WTC11 (cell line): ENCODE measurements around the gene ERC1.

ENCODE experiments used
- E2F4 ChIP-seq: sonication (generic); formaldehyde crosslinking; IDR thresholded peaks from 2 replicates; pipeline ENCODE4 v1.8.1; 2022; ENCODE audit warnings: low read depth, mild to moderate bottlenecking, moderate library complexity, missing genetic modification reagents, borderline replicate concordance
- ESRRA ChIP-seq: sonication (generic); formaldehyde crosslinking; IDR thresholded peaks from 2 replicates; pipeline ENCODE4 v1.8.1; 2022; ENCODE audit warnings: mild to moderate bottlenecking, missing genetic modification reagents, borderline replicate concordance
- FOXJ3 ChIP-seq: sonication (generic); formaldehyde crosslinking; IDR thresholded peaks from 2 replicates; pipeline ENCODE4 v1.9.0; 2021; ENCODE audit warnings: missing genetic modification reagents, mild to moderate bottlenecking, borderline replicate concordance
- JUN ChIP-seq: sonication (generic); formaldehyde crosslinking; IDR thresholded peaks from 2 replicates; pipeline ENCODE4 v1.8.0; 2023; ENCODE audit warnings: mild to moderate bottlenecking, missing genetic modification reagents
- NFYB ChIP-seq: sonication (generic); formaldehyde crosslinking; conservative IDR thresholded peaks from 2 replicates; pipeline ENCODE4 v1.8.0; 2022; ENCODE audit warnings: low read depth, missing genetic modification reagents
- PREB ChIP-seq: sonication (generic); formaldehyde crosslinking; IDR thresholded peaks from 2 replicates; pipeline ENCODE4 v1.8.1; 2022; ENCODE audit warnings: mild to moderate bottlenecking, missing genetic modification reagents, moderate library complexity, borderline replicate concordance
- TEAD4 ChIP-seq: sonication (generic); formaldehyde crosslinking; IDR thresholded peaks from 2 replicates; pipeline ENCODE4 v1.8.0; 2022; ENCODE audit warnings: mild to moderate bottlenecking, missing genetic modification reagents
- USF1 ChIP-seq: sonication (generic); formaldehyde crosslinking; IDR thresholded peaks from 2 replicates; pipeline ENCODE4 v1.8.0; 2022; ENCODE audit warnings: mild to moderate bottlenecking, missing genetic modification reagents
- TF ChIP-seq, protein P1 (sequence below): fragments of 200-600 bp; IDR thresholded peaks from 2 replicates; pipeline ENCODE4 v1.8.0; 2022; ENCODE audit warnings: antibody characterized with exemption
- TF ChIP-seq, protein P2 (sequence below): fragments of 250-450 bp; sonication (Bioruptor Pico); IDR thresholded peaks from 2 replicates; pipeline ENCODE4 v2.1.2; 2022; ENCODE audit warnings: mild to moderate bottlenecking, moderate library complexity

DNA sequence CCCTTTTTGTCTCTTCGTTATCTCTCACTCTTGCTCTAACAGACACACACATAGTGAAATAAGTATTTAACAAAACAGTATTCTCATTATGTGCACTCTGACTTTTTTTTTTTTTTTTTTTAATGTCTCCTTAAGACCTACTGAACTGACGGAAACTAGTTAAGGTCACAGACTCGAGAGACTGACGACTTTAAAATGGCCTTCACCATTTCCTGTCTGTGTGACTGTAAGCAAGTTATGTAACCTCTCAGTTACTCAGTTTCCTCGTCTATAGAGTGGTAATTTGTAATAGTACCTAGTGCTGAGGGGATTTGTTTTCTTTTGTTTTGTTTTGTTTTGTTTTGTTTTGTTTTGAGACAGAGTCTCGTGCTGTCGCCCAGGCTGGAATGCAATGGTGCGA lies 318.6 kb downstream of the ERC1 start:
- TF ChIP-seq NFYB (CRISPR knock-in tag), result no peak
- TF ChIP-seq, protein P1, sequence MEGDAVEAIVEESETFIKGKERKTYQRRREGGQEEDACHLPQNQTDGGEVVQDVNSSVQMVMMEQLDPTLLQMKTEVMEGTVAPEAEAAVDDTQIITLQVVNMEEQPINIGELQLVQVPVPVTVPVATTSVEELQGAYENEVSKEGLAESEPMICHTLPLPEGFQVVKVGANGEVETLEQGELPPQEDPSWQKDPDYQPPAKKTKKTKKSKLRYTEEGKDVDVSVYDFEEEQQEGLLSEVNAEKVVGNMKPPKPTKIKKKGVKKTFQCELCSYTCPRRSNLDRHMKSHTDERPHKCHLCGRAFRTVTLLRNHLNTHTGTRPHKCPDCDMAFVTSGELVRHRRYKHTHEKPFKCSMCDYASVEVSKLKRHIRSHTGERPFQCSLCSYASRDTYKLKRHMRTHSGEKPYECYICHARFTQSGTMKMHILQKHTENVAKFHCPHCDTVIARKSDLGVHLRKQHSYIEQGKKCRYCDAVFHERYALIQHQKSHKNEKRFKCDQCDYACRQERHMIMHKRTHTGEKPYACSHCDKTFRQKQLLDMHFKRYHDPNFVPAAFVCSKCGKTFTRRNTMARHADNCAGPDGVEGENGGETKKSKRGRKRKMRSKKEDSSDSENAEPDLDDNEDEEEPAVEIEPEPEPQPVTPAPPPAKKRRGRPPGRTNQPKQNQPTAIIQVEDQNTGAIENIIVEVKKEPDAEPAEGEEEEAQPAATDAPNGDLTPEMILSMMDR, result no peak
- TF ChIP-seq FOXJ3 (CRISPR knock-in tag), result no peak
- TF ChIP-seq TEAD4, result no peak
- TF ChIP-seq E2F4 (CRISPR knock-in tag), result no peak
- TF ChIP-seq PREB (CRISPR knock-in tag), result no peak
- no peak for TF ChIP-seq ESRRA (CRISPR knock-in tag)
- TF ChIP-seq, protein P2, sequence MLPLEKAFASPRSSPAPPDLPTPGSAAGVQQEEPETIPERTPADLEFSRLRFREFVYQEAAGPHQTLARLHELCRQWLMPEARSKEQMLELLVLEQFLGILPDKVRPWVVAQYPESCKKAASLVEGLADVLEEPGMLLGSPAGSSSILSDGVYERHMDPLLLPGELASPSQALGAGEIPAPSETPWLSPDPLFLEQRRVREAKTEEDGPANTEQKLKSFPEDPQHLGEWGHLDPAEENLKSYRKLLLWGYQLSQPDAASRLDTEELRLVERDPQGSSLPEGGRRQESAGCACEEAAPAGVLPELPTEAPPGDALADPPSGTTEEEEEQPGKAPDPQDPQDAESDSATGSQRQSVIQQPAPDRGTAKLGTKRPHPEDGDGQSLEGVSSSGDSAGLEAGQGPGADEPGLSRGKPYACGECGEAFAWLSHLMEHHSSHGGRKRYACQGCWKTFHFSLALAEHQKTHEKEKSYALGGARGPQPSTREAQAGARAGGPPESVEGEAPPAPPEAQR, result no peak
- no peak for TF ChIP-seq USF1 (CRISPR knock-in tag)
- no peak for TF ChIP-seq JUN (CRISPR knock-in tag)
